ENCODE data around the gene SIAH2. TPM values are rescaled to one million over a fixed set of nuclear protein-coding genes. Genes with fewer than 3 reads are reported as not detected.

Gene SIAH2
- total and polyA plus RNA-seq, 2 of the 8 experiments (the other 6 are each of a cell fraction or from before 2014, with no cell fraction given) = 23.9 to 34.2 TPM

DNA sequence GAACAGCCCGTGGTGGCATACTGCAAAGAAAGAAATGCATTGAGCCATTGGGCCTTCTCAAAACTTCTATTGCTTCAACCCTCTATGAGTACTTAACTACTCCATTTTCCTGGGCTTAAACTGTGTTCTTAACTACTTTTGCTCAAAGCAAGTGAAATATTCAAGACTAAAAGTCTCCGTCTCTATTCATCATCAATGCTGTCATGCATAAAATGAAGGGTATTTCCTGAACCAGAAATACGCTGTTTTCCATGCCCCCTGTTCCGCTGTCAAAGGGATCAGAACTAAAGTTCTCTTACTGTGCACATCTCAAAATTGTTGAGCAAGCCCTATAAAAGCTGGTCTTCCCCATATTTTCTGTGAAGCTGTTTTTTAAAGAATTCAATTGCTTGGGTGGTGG lies 20.3 kb downstream of the SIAH2 start (continued):
- TF ChIP-seq JUN (IDR thresholded peaks at IDR 0.05; ENCODE audit: low read depth, low read length) = no peak
- TF ChIP-seq CTBP2 (IDR thresholded peaks at IDR 0.05; ENCODE audit: borderline replicate concordance, insufficient read depth, insufficient read length, low read length) = no peak
- no peak for TF ChIP-seq POU5F1 (IDR thresholded peaks at IDR 0.05; ENCODE audit: low read depth, low read length)
- TF ChIP-seq, protein P1, sequence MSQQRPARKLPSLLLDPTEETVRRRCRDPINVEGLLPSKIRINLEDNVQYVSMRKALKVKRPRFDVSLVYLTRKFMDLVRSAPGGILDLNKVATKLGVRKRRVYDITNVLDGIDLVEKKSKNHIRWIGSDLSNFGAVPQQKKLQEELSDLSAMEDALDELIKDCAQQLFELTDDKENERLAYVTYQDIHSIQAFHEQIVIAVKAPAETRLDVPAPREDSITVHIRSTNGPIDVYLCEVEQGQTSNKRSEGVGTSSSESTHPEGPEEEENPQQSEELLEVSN (IDR thresholded peaks at IDR 0.05) = no peak
